ENCODE measurements around the gene WWOX. TPM values are rescaled to one million over a fixed set of nuclear protein-coding genes. Genes with fewer than 3 reads are reported as not detected.

The WWOX gene
- total RNA-seq, 1 donor from 2014 or later: 7.3 TPM

DNA sequence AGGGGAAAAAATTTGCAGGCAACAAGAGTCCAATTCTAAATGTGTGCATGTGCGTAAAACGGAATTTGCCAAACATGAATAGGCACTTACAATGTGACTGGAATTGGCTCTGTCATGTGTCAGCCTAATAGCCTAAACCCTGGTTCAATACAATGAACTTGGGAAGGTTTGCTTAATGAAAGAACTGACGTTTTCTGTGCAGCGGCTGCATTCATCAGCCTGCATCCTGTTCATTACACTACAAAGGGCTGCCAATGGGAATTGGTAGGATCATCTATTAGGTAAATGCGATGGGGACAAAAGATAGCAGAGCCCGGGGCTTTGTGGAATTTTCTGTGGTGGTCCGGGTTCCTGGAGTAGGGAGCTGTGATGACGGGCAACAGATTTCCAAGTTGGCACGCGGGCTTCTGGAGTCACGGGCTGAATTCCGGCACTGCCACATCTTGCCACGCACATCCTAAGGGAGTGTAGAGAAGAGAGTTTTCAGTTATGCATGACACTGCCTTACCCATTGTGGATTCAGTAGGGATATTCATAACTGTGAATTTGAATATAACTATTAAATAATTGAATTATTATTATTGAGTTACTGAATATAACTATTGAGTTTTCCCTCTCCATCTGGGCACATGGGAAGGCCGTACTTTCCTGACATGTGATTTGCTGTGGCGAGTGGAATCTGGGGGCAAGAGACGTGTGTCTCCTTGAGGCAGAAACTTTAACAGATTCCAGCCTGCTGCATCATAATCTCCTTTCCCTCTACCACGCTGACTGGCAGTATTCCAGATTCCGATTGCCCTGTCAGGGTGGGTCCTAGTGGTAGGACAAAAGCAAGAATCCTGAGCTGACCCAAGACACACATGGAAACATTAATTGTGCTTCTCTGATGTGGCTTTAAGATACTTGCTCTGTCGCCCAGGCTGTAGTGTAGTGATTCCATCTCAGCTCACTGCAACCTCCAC, 565.6 kb downstream of the WWOX start:
- H3K9me3 ChIP-seq (ENCODE audit: insufficient read depth, low read depth, low read length): no peaks in the 10 kb centered on the region
- Mint-ChIP-seq H3K27ac (ENCODE audit: unreplicated experiment) (no peak overlapping the region), H3K4me3 (ENCODE audit: unreplicated experiment) (no peak overlapping the region), H3K9me3 (ENCODE audit: unreplicated experiment) (no peaks in the 10 kb centered on the region), H3K4me1 (ENCODE audit: low read depth, unreplicated experiment) (no peaks in the 10 kb centered on the region), H3K36me3 (ENCODE audit: low read depth, unreplicated experiment) (no peaks in the 10 kb centered on the region), H3K27me3 (ENCODE audit: low read depth, unreplicated experiment) (no peaks in the 10 kb centered on the region)
- H3K4me1 ChIP-seq (ENCODE audit: insufficient read depth, low read length): no peaks in the 10 kb centered on the region
- no peak for FAIRE-seq
- peak; percentile 45 for DNase-seq (ENCODE audit: low read depth)
- H4K20me1 ChIP-seq (ENCODE audit: insufficient read depth, low read length): no peaks in the 10 kb centered on the region
- no peaks in the 10 kb centered on the region for H3K36me3 ChIP-seq (ENCODE audit: insufficient read depth, low read length)
- no peaks in the 10 kb centered on the region for H3K79me2 ChIP-seq (ENCODE audit: insufficient read depth, low read length)
- no peak for TF ChIP-seq EZH2 (IDR thresholded peaks at IDR 0.05; ENCODE audit: insufficient read depth, low read length)
- H3K9ac ChIP-seq (ENCODE audit: low read length): no peak overlapping the region
- H3K4me3 ChIP-seq (ENCODE audit: insufficient read depth, low read depth, low read length): no peak overlapping the region
- peaks cover 2% of the 10 kb centered on the region for H3K27me3 ChIP-seq (ENCODE audit: insufficient read depth, low read length)
- H3K4me2 ChIP-seq (ENCODE audit: low read length): peak overlapping the region; percentile 47
- no peak overlapping the region for H3K27ac ChIP-seq (ENCODE audit: low read depth, low read length)
- no peak overlapping the region for H2AFZ ChIP-seq (ENCODE audit: low read depth, low read length)

DNA sequence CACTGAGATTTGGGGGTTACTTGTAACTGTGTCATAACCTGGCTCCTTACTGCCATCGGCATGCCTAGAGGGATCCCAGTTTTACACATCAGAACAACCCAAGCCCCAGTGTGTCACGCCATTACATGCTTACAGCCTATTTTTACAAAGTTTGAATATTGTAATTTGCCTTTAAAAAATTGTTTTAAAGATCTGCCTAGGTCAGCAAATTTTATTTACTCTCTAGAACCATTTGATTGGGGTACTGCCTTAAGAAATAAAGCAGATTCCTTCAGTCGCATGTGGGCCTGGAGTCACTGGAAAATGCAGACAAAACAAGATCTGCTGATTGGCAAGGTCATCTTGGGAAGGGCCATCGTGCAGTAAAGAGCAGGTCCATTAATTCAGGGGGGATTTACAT, 566.9 kb downstream of the WWOX start:
- FAIRE-seq (no peak), DNase-seq (ENCODE audit: low read depth) (no peak)
- no peaks in the 10 kb centered on the region for H3K27me3 Mint-ChIP-seq (ENCODE audit: low read depth, unreplicated experiment)
- H3K9me3 Mint-ChIP-seq (ENCODE audit: unreplicated experiment): no peaks in the 10 kb centered on the region
- Histone ChIP-seq H3K4me3 (ENCODE audit: insufficient read depth, low read depth, low read length) (no peak overlapping the region), H3K27ac (ENCODE audit: low read depth, low read length) (no peak overlapping the region), H3K4me1 (ENCODE audit: insufficient read depth, low read length) (no peaks in the 10 kb centered on the region), H3K9me3 (ENCODE audit: insufficient read depth, low read depth, low read length) (no peaks in the 10 kb centered on the region), H3K79me2 (ENCODE audit: insufficient read depth, low read length) (no peaks in the 10 kb centered on the region), H3K4me2 (ENCODE audit: low read length) (no peak overlapping the region), H3K36me3 (ENCODE audit: insufficient read depth, low read length) (no peaks in the 10 kb centered on the region), H3K9ac (ENCODE audit: low read length) (no peak overlapping the region), H2AFZ (ENCODE audit: low read depth, low read length) (no peak overlapping the region), H4K20me1 (ENCODE audit: insufficient read depth, low read length) (no peaks in the 10 kb centered on the region), H3K27me3 (ENCODE audit: insufficient read depth, low read length) (peaks cover 2% of the 10 kb centered on the region)
- no peaks in the 10 kb centered on the region for H3K4me1 Mint-ChIP-seq (ENCODE audit: low read depth, unreplicated experiment)
- no peak overlapping the region for H3K4me3 Mint-ChIP-seq (ENCODE audit: unreplicated experiment)
- no peak for TF ChIP-seq EZH2 (IDR thresholded peaks at IDR 0.05; ENCODE audit: insufficient read depth, low read length)
- TF ChIP-seq, protein P1, sequence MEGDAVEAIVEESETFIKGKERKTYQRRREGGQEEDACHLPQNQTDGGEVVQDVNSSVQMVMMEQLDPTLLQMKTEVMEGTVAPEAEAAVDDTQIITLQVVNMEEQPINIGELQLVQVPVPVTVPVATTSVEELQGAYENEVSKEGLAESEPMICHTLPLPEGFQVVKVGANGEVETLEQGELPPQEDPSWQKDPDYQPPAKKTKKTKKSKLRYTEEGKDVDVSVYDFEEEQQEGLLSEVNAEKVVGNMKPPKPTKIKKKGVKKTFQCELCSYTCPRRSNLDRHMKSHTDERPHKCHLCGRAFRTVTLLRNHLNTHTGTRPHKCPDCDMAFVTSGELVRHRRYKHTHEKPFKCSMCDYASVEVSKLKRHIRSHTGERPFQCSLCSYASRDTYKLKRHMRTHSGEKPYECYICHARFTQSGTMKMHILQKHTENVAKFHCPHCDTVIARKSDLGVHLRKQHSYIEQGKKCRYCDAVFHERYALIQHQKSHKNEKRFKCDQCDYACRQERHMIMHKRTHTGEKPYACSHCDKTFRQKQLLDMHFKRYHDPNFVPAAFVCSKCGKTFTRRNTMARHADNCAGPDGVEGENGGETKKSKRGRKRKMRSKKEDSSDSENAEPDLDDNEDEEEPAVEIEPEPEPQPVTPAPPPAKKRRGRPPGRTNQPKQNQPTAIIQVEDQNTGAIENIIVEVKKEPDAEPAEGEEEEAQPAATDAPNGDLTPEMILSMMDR (IDR thresholded peaks at IDR 0.05; ENCODE audit: insufficient read depth, low read depth, low read length): no peak
- H3K36me3 Mint-ChIP-seq (ENCODE audit: low read depth, unreplicated experiment): no peaks in the 10 kb centered on the region
- no peak overlapping the region for H3K27ac Mint-ChIP-seq (ENCODE audit: unreplicated experiment)

DNA sequence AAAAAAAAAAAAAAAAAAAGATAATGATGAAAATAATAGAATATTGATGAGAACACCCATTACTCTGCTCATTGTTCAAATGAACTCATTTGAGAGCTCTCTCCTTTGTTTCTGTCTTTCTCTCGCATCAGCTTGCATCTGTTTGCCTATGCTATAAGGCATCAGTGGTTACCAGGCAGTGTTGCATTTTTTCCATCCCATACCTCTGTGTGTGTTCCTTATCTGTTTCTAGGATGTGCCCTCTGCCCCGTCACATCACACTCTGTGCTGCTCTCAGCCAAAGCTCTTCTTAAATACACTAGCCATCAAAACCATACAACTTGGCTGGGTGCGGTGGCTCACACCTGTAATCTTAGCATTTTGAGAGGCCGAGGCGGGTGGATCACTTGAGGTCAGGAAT, 568.2 kb downstream of the WWOX start:
- Histone ChIP-seq H3K27me3 (ENCODE audit: insufficient read depth, low read length) (peaks cover 2% of the 10 kb centered on the region), H3K27ac (ENCODE audit: low read depth, low read length) (no peak overlapping the region), H3K79me2 (ENCODE audit: insufficient read depth, low read length) (no peaks in the 10 kb centered on the region), H3K4me3 (ENCODE audit: insufficient read depth, low read depth, low read length) (no peak overlapping the region), H3K9ac (ENCODE audit: low read length) (no peak overlapping the region), H3K36me3 (ENCODE audit: insufficient read depth, low read length) (no peaks in the 10 kb centered on the region), H4K20me1 (ENCODE audit: insufficient read depth, low read length) (no peaks in the 10 kb centered on the region), H2AFZ (ENCODE audit: low read depth, low read length) (no peak overlapping the region), H3K4me1 (ENCODE audit: insufficient read depth, low read length) (no peaks in the 10 kb centered on the region), H3K9me3 (ENCODE audit: insufficient read depth, low read depth, low read length) (no peaks in the 10 kb centered on the region), H3K4me2 (ENCODE audit: low read length) (no peak overlapping the region)
- no peak overlapping the region for H3K4me3 Mint-ChIP-seq (ENCODE audit: unreplicated experiment)
- H3K9me3 Mint-ChIP-seq (ENCODE audit: unreplicated experiment): no peaks in the 10 kb centered on the region
- no peaks in the 10 kb centered on the region for H3K36me3 Mint-ChIP-seq (ENCODE audit: low read depth, unreplicated experiment)
- H3K4me1 Mint-ChIP-seq (ENCODE audit: low read depth, unreplicated experiment): no peaks in the 10 kb centered on the region
- H3K27ac Mint-ChIP-seq (ENCODE audit: unreplicated experiment): peak overlapping the region; percentile 2
- H3K27me3 Mint-ChIP-seq (ENCODE audit: low read depth, unreplicated experiment): peaks cover 1% of the 10 kb centered on the region
- TF ChIP-seq, protein P1 (IDR thresholded peaks at IDR 0.05; ENCODE audit: insufficient read depth, low read depth, low read length): no peak
- TF ChIP-seq EZH2 (IDR thresholded peaks at IDR 0.05; ENCODE audit: insufficient read depth, low read length): no peak
- FAIRE-seq: no peak
- no peak for DNase-seq (ENCODE audit: low read depth)
